Measurements from ENCODE around the gene CCDC197.

Gene CCDC197

DNA sequence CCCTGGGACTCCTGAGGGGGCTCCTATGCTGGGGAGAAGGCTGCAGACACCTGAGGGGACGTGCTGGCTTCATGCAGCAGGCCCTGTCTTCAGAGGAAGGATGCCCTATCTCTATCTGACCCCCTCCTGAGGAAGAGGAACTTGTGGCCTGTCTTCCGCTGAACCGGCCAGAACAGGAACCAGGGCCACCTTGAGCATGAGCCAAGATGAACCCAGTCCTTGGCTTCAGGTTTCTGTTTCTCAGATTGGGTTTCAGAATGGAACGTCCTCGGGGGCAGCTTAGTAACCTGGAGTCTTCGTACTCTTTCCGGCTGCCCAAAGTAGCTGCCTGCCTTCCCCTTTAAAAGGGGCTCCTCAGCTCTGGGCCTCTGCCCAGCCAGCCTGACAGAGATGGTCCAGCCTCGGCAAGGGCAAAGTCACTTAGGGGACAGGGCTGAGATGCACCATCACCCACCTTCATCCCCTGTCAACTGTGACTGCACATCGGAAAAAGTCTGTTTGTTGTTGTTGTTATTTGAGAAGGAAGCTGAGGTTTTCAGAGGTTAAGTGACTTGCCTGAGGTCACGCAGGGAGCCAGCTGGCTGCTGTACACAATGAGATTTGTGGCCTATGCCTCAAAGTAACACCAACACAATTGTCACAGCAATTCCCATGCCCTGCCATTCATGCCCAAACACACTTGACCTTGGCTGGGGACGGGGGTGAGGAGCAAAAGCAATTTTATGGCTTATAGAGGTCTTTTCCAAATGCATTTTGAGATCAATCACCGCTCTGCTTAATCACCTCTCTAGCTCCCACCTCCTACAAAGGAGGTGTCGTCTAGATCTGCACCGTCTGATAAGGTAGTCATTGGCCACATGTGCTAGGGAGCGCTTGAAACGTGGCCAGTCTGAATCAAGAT is 34.1 kb upstream of the CCDC197 start:
- peak; percentile 73 to 74 for DNase-seq

DNA sequence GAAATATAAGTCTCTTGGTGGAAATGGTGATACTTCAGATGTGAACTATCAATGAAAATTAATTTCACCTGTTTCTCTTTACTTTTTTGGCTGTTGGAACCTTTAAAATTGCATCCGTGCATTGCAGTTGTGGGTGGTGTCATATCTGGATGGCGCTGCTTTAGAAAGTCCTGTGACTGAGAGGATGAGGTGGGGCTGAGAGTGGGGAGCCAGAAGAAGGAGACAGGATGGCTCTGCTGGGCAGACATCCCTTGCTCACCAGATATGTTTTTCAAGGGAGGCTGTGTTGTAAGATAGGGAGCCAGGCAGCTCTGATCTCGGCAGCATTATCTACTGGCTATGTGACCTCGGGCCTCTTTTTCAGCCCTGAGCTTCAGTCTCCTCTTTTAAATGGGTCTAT is 33.4 kb upstream of the CCDC197 start:
- no peak for DNase-seq

DNA sequence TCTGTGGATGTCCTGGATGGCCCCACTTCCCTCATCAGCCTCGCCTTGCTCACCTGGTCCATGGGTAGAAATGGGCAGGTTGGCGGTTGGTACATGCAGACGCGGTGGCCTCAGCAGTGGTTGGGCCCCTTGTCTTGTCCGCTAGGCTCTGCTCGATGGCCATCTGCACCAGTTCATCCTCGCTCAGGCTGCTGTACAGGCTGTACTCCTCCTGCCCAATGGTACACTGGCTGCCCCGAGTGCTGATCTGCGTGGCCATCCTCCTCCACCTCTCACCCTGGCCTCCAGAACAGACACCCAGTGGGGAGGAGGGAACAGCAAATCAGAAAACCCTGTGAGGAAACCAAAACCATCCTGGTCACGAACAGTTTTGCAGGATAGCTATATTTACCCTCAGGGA is 32.8 kb upstream of the CCDC197 start:
- no peak for DNase-seq

DNA sequence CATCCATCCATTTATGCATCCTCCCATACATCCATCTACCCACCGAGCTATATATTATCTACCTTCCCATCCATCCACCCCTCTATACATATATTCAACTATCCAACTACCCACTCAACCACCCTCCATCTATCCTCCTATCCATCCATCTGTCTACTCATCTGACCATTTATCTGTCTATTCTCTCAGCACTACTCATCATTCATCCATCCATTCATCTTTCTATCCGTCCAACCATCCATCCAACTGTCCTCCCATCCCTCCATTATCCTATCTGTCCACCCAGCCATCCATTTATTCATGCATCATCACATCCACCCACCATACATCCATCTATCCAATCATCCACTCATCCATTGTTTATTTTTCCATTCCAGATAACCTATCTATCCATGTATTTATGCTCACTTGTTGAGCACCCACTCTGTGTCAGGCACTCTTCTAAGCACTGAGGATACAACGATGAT is 32.2 kb upstream of the CCDC197 start:
- no peak for DNase-seq

DNA sequence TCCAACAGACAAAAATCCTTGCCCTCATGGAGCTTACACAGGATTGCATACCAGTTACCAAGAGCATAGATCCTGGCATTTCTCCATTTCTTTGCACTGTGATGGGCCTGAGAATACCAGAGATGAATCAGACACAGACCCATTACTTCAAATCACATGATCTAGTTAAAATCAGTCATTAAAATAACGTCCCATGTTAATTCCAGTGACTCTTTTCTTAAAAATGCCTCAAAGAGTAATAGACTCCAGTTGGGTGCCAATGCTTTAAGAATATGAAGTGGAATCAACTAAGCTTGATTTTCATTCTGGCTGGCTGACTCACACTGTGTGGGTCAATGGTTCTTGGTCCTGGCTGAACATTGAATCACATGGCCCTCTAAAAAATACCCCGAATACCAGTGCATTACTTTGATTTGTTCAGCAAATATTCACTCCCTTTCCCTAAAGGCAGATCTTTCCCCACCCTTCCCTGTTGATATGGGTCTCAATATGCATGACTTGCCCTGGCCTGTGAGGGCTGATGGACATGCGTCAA is 31.7 kb upstream of the CCDC197 start:
- DNase-seq, result no peak

DNA sequence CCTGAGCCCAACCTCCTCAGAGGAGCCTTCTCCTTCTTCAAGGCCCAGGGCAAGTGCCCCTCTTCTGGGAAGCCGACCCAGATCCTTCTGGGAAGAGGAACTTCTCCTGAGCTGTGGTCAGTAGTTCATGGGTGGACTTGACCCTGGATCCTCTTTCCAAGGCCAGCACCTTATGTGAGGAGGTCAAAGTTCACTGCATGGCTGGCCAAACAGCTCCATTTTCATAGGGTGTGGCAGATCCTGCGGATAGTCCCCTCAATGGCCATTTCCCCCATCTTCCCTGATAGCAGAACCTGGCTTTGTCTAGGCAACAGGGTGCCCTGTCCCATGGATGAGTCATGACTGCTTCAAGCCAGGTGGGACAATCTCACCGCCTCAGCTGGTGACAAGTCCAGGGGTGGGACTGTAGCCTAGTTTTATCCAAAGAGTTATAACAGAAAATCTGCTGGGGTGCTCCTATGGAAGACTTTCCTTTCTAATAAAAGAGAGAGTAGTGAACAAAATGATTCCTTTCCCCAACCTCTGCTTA is 31.1 kb upstream of the CCDC197 start:
- DNase-seq, result no peak

DNA sequence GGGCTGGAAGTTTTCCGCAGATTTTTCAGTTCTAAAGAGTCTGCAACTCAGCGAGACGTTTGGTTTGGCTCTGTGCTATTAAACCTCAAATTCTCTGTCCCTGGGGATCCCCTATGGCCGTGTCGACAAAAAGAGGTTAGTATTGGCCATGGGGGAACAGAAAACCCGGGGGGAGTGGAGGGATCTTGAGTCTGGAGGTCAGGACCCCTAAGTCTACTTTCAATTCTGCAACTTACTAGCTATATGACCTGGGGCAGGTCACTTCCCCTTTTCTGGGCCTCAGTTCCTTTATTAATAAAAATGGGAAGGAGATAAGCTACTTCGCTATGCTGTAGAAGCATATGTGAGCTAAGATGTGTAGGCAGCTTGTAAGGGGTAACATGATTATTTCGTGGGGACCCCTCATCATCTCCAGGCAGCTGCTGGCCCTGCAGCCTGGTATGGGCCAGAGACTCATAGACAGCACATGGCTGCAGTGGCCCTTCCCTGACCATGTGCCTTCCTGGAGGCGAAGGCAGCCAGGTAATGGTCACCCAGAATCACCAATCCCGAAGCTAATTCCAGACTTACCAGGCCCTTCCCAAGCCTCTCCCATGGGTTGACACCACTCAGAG is 29.4 kb upstream of the CCDC197 start:
- DNase-seq, result peak; percentile 30 to 57

DNA sequence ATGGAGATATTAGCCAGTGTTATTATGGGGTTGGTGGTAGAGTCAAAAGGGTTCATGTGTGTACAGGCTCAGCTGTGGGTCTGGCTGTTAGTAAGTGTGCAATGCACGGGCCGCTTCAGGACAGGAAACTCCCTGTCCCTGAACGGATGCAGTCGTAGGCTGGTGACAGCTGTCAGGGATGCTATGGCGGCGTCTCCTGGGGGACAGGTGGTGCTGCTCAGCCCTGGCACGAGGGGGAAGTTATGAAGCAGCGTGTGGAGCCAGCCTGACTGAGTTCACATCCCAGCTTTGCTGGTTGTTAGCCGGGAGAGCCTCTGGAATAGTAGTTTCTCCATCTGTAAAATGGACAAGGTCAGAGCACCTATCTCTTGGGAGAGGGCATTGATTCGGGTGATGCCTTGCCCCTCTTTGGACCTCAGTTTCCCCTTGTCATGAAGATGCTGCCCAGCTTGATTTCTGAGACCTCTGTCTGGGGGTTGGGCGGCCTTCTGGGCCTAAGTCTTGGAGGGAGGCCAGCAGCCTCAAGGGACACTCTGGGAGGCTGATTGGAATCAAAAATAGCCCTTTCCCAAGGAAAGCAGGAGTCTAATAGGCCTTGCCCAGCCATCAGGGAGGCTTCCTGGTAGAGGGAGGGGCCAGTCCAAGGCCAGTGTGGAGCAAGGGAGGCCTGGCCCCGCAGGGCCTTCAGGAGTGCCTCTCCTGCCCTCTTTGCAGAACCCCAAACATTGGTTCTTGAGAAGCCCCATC is 27.8 kb upstream of the CCDC197 start:
- DNase-seq, result no peak

DNA sequence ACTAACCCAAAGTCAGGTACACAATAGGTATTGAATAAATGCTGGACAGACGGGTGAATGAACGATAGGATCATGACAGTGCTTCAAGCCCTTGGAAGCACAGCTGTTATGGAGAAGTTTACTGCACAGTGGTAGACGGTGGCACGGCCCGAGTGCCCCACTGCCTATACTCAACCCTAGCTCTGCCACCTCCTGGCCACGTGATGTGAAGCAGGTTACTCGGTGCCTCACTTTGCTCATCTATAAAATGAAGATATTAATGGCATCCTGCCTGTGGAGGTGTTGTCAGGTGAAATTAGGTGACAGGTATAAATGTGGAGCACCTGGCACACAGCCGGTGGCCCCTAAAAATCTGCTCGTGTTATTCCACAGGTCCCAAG is 26.5 kb upstream of the CCDC197 start:
- peak; percentile 56 to 58 for DNase-seq

DNA sequence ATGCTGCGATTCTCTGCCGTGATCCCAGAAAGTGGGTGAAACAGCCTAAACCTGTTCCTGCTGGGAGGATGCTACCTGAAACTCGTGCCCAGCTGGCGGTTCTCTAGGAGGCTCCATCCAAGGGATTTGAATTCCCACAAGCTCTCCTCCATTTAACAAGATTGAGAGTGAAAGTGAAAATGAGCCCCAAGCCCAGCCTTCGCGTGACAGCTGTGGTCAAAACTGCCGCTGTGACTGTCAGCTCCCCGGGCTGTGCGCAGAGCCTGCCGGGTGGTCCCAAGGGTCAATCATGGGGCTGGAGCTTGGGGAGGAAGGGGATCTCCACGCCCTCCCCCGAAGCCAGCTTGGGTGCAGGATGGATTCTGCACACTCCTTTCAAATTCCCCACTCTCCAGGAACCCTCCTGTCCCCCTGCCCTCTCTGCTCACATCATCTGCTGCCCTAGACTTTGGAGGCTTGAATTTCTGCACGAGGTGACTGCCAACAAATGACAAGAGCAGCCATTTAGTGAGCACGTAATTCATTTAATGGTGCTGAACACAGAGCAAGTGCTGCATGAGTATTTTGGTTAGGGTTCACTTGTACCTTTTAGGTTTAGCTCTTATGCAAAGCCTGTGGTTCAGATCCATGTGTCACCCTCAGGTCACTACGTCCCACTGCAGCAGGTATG is 26.0 kb upstream of the CCDC197 start:
- no peak for DNase-seq

DNA sequence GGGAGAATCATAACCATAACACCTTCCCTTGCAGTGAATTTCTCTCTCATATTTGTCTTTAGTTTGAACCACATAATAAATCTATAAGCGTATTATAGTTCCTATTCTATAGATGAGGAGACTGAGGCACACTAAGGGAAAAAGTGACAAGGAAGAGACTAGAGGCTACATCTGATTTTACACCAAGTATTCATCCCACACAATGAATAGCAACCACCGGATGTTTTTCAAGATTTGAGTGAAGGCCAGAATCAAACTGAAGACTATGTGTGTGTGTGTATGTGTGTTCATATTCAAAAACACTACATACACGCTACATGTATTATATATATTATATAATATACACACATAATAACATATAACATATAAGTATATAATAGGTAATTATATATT is 25.5 kb upstream of the CCDC197 start:
- no peak for DNase-seq

DNA sequence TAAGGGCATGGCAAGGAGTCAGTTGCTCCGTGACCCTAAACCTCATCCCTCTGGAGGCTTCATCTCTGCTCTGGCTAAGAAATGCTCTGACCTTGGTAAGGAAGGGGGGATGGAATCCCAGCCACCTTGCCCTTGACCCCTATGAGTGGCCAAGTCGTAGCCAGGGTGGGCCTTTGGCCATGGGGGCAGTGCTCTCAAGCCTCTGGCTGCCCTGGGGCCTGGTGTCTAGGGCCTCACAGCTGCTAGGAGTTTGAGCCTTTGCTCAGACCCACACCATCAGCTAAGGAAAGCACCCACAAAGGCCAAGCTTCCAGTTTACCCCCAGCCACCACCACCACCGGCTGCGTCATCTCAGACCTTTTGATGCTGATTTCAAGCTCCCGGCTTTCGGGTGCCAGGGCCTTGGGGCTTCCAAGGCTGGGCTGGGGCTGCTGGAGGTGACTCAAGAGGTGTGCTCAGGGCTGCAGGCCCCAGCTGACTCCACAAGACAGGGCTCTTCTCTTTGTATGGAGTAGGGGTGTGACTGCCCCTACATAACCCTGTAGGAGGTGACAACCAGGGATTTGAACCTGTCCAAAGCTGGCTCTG is 24.4 kb upstream of the CCDC197 start:
- DNase-seq, result no peak

DNA sequence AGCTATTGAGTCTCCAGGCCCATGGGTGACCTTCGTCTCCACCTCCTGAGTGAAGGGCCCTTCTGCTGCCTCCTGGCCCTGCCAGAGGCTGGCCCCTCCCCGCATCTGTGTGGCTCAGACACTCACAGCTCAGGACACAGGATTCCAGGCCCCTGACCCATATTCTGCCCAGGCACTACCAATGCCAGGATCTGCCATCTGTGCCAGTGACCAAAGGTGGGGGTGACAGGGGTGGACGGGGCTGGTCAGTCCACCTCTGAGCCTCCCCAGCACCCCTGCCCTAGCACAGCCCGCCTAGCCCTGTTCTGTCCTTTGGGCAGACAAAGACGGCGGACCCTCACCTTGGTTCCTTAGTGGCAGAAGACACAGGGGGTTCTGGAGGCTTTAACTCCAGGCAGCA is 23.5 kb upstream of the CCDC197 start:
- no peak for DNase-seq

DNA sequence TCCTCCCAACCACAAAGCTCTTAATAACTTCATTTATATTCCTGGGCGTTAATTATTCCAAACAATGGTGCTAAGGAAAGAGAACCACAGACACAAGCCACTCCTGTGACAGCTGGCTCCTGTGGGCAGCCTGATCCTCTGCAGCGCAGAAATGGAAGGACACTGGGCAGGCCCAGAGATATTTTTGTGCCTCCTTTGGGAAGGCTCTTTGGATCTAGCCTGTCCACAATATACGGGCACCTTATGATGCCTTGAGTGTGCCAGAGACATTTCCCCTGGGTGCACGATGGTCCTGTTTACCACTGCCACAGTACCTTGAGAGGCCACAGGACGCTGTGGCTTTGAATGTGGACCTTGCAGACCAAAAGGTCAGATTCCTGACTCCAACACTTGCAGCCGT is 22.8 kb upstream of the CCDC197 start:
- no peak for DNase-seq

DNA sequence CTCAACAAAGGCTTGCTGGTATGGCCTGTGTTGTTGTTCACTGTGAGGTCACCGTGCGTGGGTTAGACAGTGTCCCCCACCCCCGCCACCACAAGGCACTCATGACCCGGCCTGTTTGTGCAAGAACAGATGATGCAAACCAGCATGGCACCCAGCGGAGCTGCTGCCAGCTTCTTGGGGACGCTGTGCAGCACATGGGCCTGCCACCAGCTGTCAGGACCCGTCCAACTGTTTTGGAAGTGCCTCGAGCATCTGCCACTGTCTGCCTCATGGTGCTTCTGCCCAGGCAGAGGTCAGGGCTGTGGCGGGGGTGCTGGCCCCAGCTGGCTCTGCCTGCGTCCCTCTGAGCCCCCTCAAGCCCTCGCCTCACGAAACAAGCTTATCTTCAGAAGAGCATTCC is 22.3 kb upstream of the CCDC197 start:
- no peak for DNase-seq

DNA sequence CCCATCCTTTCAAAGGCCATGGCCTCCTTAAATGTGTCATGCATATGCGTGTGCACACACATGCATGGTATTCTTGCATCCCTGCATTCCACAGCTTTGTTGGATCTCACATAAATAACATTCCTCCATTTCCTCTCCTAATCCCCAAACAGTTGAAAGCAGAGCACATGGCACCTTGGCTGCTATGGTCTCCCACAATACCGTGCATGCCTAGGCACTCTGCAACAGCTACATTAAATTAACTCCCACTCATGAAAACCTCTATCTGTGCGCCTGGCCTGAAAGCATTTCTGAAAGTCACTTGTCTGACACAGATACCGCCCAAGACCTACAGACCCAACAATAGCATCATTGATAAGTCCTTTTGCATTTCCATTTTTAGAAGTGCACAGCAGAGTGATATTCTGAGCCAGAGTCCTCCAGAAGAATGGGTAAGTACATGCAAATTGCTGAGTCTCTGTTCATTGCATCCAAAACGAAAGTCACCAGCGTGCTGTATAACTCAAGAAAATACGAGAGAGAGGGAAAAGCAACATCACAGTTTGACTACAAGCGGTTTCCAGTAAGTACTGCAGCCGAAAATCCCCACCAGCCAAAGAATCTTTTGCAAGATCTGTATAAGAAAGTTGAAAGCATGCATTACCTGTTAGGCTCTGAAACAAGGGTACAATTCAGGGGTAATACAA is 21.2 kb upstream of the CCDC197 start:
- DNase-seq, result no peak

DNA sequence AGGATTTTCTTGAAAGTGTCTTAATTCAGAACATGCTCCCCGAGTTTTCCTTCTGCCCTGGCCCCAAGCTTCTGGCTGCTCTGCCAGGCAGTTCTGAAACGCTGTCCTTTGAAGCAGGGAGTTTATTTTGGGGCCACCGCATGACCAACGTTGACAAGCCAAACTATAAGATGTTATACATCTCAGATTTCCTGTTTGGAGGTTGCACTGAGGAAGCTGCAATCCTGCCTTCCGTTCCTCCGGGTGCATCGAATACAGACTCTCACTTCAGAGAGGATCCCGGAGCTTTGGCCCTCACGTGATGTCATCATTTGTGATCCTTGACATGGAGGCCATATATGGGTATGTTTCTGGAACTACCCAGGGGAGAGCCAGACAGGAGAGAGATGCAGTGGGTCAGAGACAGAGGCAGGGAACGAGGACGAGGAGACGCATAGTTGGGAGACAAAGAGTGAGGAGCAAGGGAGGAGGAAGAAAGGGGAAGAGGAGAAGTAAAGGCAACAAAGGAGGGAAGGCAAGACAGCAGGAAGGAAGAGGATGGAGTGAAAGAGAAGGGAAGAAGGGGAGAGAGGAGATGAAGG is 20.5 kb upstream of the CCDC197 start, which contains the start of gene ASB2:
Gene ASB2, minus strand, starts transcription at position 94 of the 581 bp plus-strand sequence. CDS start 12,031 bp downstream, outside the sequence.
- no peak for DNase-seq

DNA sequence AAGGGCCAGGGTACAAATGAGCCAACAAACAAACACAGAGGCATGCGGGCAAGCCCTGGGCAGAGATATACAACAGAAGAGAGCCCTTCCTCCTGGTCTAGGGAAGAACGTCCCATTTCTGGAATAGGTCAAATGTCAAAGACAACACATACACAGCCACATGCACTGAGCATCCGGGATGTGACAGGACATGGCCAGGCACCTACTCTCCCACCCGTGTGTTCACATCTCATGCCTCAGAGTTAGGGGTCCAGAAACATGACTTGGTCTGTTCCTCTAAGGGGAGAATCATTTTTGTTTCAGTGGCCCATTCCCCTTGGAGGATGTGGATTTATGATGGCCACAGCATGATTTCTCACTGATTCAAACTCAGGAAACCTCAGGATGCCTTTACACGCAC is 19.9 kb upstream of the CCDC197 start:
- DNase-seq, result no peak

DNA sequence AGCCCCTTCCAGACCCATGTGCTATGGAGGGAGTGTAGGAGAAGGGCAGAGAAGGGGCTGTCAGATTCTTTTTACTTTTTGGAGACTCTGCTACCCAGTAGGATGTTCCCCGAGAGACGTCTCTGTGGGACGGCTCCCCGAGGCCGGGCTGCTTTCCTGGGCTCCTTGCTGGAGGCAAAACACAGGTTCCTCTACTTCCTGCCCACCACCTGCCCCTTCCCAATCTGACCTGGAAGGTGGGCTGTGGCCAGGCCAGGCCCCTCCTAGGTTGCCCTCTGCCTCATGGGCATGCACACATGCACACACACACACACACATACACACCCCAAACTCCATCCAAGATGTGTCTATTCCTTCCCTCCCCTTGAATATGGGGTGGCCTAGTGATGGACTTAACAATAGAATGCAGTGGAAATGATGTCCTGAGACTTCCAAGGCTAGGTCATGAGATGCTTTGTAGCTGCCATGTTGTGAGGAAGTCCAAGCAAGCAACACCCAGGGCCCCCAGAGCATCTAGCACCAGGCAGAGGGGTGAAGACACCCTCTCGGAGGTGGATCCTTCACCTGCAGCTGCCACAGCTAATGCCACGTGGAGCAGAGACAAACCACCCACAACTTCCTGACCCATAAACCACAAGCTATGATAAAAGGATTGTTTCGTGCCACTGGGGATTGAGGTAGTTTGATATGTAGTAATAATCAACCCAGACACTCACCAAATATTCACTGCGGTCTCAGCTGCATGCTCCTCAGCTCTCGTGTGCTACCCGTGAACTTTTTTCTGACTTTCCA is 19.1 kb upstream of the CCDC197 start:
- no peak for DNase-seq

DNA sequence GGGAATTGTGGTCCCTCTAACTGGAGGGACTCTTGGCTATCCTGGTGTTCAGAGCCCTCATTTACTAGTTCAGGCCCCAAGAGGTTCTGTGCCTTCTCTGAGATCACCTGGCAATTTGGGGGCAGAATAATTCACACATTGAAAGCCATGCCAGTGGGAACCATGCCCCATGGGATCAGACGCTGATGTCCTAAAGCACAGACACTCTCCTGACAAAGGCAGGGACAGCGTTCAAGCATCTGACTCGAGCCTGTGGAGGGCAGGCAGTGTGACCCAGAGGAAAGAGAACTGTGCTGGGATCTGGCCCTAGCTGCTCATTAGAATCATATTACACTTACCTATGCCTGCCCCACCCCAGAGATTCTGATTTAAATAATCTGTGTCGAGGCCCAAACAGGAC is 18.4 kb upstream of the CCDC197 start:
- no peak for DNase-seq
